Thyroid gland (tissue), 4 donors: ENCODE results near the gene CDC42EP1. TPM values are rescaled to one million over a fixed set of nuclear protein-coding genes. Genes with fewer than 3 reads are reported as not detected.

Experiments
- small RNA-seq: library from RNA; depleted of rRNA; stranded (forward); fragments of <200 nt; gene quantifications from one replicate; pipeline ENCODE3, GENCODE V24; 2016
- total RNA-seq, 4 donors: library from RNA; depleted of rRNA; stranded (reverse); fragments of >200 nt; gene quantifications; one replicate each; pipeline ENCODE4 v1.2.3, GENCODE V29; 2016

Gene CDC42EP1
- total RNA-seq, 4 donors from 2014 or later = 15.7 to 23.3 (median 18.3) TPM

Small RNAs within 50 kb of the gene (small RNA-seq; reads per million reads assigned to genes)
- not detected for gene RF00017

Other genes with a start within 250 kb of the CDC42EP1 start
- gene ELFN2, start 133.0 kb upstream of the CDC42EP1 start, total RNA-seq = under 1 TPM in 1 of 4 donors, not detected in 3; 0.05 TPM
- 10 to 100 TPM; 15.2 to 30.6 (median 19.2) TPM for gene MFNG, start 74.1 kb upstream of the CDC42EP1 start, total RNA-seq
- gene CARD10, start 41.1 kb upstream of the CDC42EP1 start, total RNA-seq = 10 to 100 TPM in 3 of 4 donors, 1 to 10 TPM in 1; 6.5 to 17.3 (median 11.0) TPM
- not detected for gene LGALS2, start 19.6 kb downstream of the CDC42EP1 start, total RNA-seq
- 10 to 100 TPM; 46.2 to 90.5 (median 60.4) TPM for gene GGA1, start 48.4 kb downstream of the CDC42EP1 start, total RNA-seq
- gene SH3BP1, start 79.2 kb downstream of the CDC42EP1 start, total RNA-seq = 10 to 100 TPM in 1 of 4 donors, 1 to 10 TPM in 2, under 1 TPM in 1; 0.81 to 10.1 (median 3.3) TPM
- gene PDXP, start 98.2 kb downstream of the CDC42EP1 start, total RNA-seq = 10 to 100 TPM in 3 of 4 donors, 1 to 10 TPM in 1; 4.2 to 15.8 (median 12.3) TPM
- 100 to 1,000 TPM; 146 to 212 (median 188) TPM for gene LGALS1, start 115.2 kb downstream of the CDC42EP1 start, total RNA-seq
- 10 to 100 TPM; 18.7 to 52.6 (median 47.6) TPM for gene NOL12, start 125.9 kb downstream of the CDC42EP1 start, total RNA-seq
- gene TRIOBP, start 136.6 kb downstream of the CDC42EP1 start, total RNA-seq = 100 to 1,000 TPM; 120 to 150 (median 140) TPM
- 10 to 100 TPM; 30.4 to 59.1 (median 38.2) TPM for gene GCAT, start 247.5 kb downstream of the CDC42EP1 start, total RNA-seq